SK-N-SH treated with all-trans-retinoic acid at 6 μM for 48 hours (cell line): ENCODE data around the gene LBH.

ENCODE experiments used
- ATAC-seq: fragments of 200-7000 bp; cut with Tn5 transposase; 3 replicates; pipeline ENCODE4 v1.9.1; 2020; ENCODE audit warnings: mild to moderate bottlenecking, moderate library complexity
- ARNTL ChIP-seq: fragments of 450-650 bp; formaldehyde crosslinking; IDR thresholded peaks from 2 replicates; pipeline ENCODE4 v1.5.0; 2020; ENCODE audit warnings: low read depth, mild to moderate bottlenecking, moderate library complexity, borderline replicate concordance
- BACH2 ChIP-seq: fragments of 250-450 bp; sonication (Bioruptor Pico); IDR thresholded peaks from 2 replicates; pipeline ENCODE4 v1.9.0; 2021; ENCODE audit warnings: mild to moderate bottlenecking, borderline replicate concordance
- CREB5 ChIP-seq: fragments of 250-450 bp; sonication (Bioruptor Pico); IDR thresholded peaks from 2 replicates; pipeline ENCODE4 v1.5.1; 2020; ENCODE audit warnings: low read depth, mild to moderate bottlenecking, moderate library complexity
- CSRNP3 ChIP-seq: fragments of 250-450 bp; sonication (Bioruptor Pico); IDR thresholded peaks from 2 replicates; pipeline ENCODE4 v1.5.1; 2021; ENCODE audit warnings: mild to moderate bottlenecking, moderate library complexity
- ESRRG ChIP-seq: fragments of 250-450 bp; sonication (Bioruptor Pico); IDR thresholded peaks from 2 replicates; pipeline ENCODE4 v1.6.1; 2021; ENCODE audit warnings: mild to moderate bottlenecking
- GLIS3 ChIP-seq: fragments of 250-450 bp; sonication (Bioruptor Pico); IDR thresholded peaks from 2 replicates; pipeline ENCODE4 v1.5.0; 2020; ENCODE audit warnings: mild to moderate bottlenecking, moderate library complexity
- ISL1 ChIP-seq: fragments of 250-450 bp; sonication (Bioruptor Pico); IDR thresholded peaks from 2 replicates; pipeline ENCODE4 v2.1.2; 2022; ENCODE audit warnings: mild to moderate bottlenecking, moderate library complexity
- OSR1 ChIP-seq: fragments of 250-450 bp; sonication (Bioruptor Pico); IDR thresholded peaks from 2 replicates; pipeline ENCODE4 v1.8.0; 2022; ENCODE audit warnings: moderate library complexity, mild to moderate bottlenecking, inconsistent platforms
- PATZ1 ChIP-seq: fragments of 250-450 bp; sonication (Bioruptor Pico); IDR thresholded peaks from 2 replicates; pipeline ENCODE4 v1.8.0; 2020; ENCODE audit warnings: mild to moderate bottlenecking, moderate library complexity, borderline replicate concordance
- POU6F1 ChIP-seq: fragments of 250-450 bp; sonication (Bioruptor Pico); IDR thresholded peaks from 2 replicates; pipeline ENCODE4 v1.8.0; 2021; ENCODE audit warnings: low read depth, mild to moderate bottlenecking, moderate library complexity, borderline replicate concordance
- PPARA ChIP-seq: fragments of 250-450 bp; sonication (Bioruptor Pico); IDR thresholded peaks from 2 replicates; pipeline ENCODE4 v1.5.0; 2020; ENCODE audit warnings: mild to moderate bottlenecking, borderline replicate concordance
- RARB ChIP-seq: fragments of 250-450 bp; sonication (Bioruptor Pico); IDR thresholded peaks from 2 replicates; pipeline ENCODE4 v1.8.0; 2021; ENCODE audit warnings: mild to moderate bottlenecking, moderate library complexity
- SNAI2 ChIP-seq: fragments of 250-450 bp; sonication (Bioruptor Pico); IDR thresholded peaks from 2 replicates; pipeline ENCODE4 v1.5.0; 2020; ENCODE audit warnings: mild to moderate bottlenecking, moderate library complexity
- TCF4 ChIP-seq: fragments of 250-450 bp; sonication (Bioruptor Pico); IDR thresholded peaks from 2 replicates; pipeline ENCODE4 v1.8.0; 2021; ENCODE audit warnings: mild to moderate bottlenecking, moderate library complexity, borderline replicate concordance
- TOX ChIP-seq: fragments of 250-450 bp; sonication (Bioruptor Pico); IDR thresholded peaks from 2 replicates; pipeline ENCODE4 v1.8.0; 2021; ENCODE audit warnings: mild to moderate bottlenecking, moderate library complexity, borderline replicate concordance
- TSHZ2 ChIP-seq: fragments of 250-450 bp; sonication (Bioruptor Pico); IDR thresholded peaks from 2 replicates; pipeline ENCODE4 v1.5.0; 2020; ENCODE audit warnings: mild to moderate bottlenecking, moderate library complexity
- ZC3H10 ChIP-seq: fragments of 250-450 bp; sonication (Bioruptor Pico); IDR thresholded peaks from 2 replicates; pipeline ENCODE4 v1.5.1; 2021; ENCODE audit warnings: mild to moderate bottlenecking, moderate library complexity
- ZFP3 ChIP-seq: fragments of 250-450 bp; sonication (Bioruptor Pico); IDR thresholded peaks from 2 replicates; pipeline ENCODE4 v1.5.0; 2020; ENCODE audit warnings: mild to moderate bottlenecking, moderate library complexity
- ZFP30 ChIP-seq: fragments of 450-650 bp; formaldehyde crosslinking; IDR thresholded peaks from 2 replicates; pipeline ENCODE4 v1.5.0; 2022; ENCODE audit warnings: mild to moderate bottlenecking, moderate library complexity
- ZNF565 ChIP-seq: fragments of 450-650 bp; formaldehyde crosslinking; conservative IDR thresholded peaks from 2 replicates; pipeline ENCODE4 v1.5.0; 2020; ENCODE audit warnings: low read depth, mild to moderate bottlenecking, moderate library complexity
- ZNF70 ChIP-seq: fragments of 450-650 bp; formaldehyde crosslinking; IDR thresholded peaks from 2 replicates; pipeline ENCODE4 v1.5.0; 2020; ENCODE audit warnings: mild to moderate bottlenecking, moderate library complexity
- ZNF8 ChIP-seq: fragments of 450-650 bp; formaldehyde crosslinking; IDR thresholded peaks from 2 replicates; pipeline ENCODE4 v1.5.0; 2020; ENCODE audit warnings: mild to moderate bottlenecking, moderate library complexity

The LBH gene

GRCh38 chr2:30302566-30302965 is 71.2 kb downstream of the LBH start:
- TF ChIP-seq CSRNP3 (CRISPR knock-in tag) (no peak), ESRRG (no peak), SNAI2 (no peak), PPARA (CRISPR knock-in tag) (no peak), ZC3H10 (no peak), RARB (CRISPR knock-in tag) (no peak), TSHZ2 (CRISPR knock-in tag) (no peak), TCF4 (no peak), ZNF70 (CRISPR knock-in tag) (no peak), TOX (no peak), OSR1 (CRISPR knock-in tag) (no peak), ZNF565 (no peak), PATZ1 (CRISPR knock-in tag) (no peak), ZNF8 (CRISPR knock-in tag) (no peak), ARNTL (CRISPR knock-in tag) (no peak), ZFP3 (CRISPR knock-in tag) (no peak)
- ATAC-seq = no peak

GRCh38 chr2:30303095-30303494 is 71.8 kb downstream of the LBH start:
- ATAC-seq = no peak
- TF ChIP-seq SNAI2 = no peak
- TF ChIP-seq ZFP30 (CRISPR knock-in tag) = no peak
- TF ChIP-seq ZNF8 (CRISPR knock-in tag) = no peak
- TF ChIP-seq CSRNP3 (CRISPR knock-in tag) = no peak
- no peak for TF ChIP-seq GLIS3 (CRISPR knock-in tag)
- TF ChIP-seq BACH2 (CRISPR knock-in tag) = no peak
- no peak for TF ChIP-seq ESRRG
- TF ChIP-seq CREB5 = no peak
- no peak for TF ChIP-seq ISL1 (CRISPR knock-in tag)
- no peak for TF ChIP-seq ZNF565
- TF ChIP-seq ZC3H10 = no peak
- TF ChIP-seq PATZ1 (CRISPR knock-in tag) = no peak
- TF ChIP-seq ZFP3 (CRISPR knock-in tag) = no peak
- TF ChIP-seq TOX = no peak
- no peak for TF ChIP-seq TCF4
- TF ChIP-seq ARNTL (CRISPR knock-in tag) = no peak
- TF ChIP-seq POU6F1 (CRISPR knock-in tag) = no peak
- TF ChIP-seq, all 23 proteins: peak for 0
